AG09309 (cell line): ENCODE data around the gene SLC6A2.

ENCODE experiments used
- DNase-seq: peaks from one replicate; pipeline ENCODE4 v3.0.0-alpha.2; 2010; ENCODE audit warnings: low read depth
- H3K4me3 ChIP-seq: 2 replicates; pipeline ENCODE4 v1.5.1; 2011; ENCODE audit warnings: mild to moderate bottlenecking, low read depth, low read length, moderate library complexity; ENCODE audit not compliant: control insufficient read depth
- CTCF ChIP-seq: IDR thresholded peaks from 2 replicates; pipeline ENCODE4 v1.5.1; 2011; ENCODE audit warnings: mild to moderate bottlenecking, low read depth, low read length, inconsistent platforms; ENCODE audit not compliant: insufficient read depth, control insufficient read depth; ENCODE audit errors: missing control alignments

The SLC6A2 gene

GRCh38 chr16:55663225-55663624, 7.4 kb downstream of the SLC6A2 start:
- H3K4me3 ChIP-seq, result no peak overlapping the region
- no peak for TF ChIP-seq CTCF
- no peak for DNase-seq

- H3K4me3 ChIP-seq, result no peak overlapping the region
- no peak for TF ChIP-seq CTCF
- no peak for DNase-seq
Observed at GRCh38 chr16:55663765-55664677, 8.2 kb downstream of the SLC6A2 start.

- no peak for TF ChIP-seq CTCF
- DNase-seq, result no peak
- no peak overlapping the region for H3K4me3 ChIP-seq
Observed at GRCh38 chr16:55664786-55665407, 9.1 kb downstream of the SLC6A2 start.

GRCh38 chr16:55665511-55665910, 9.7 kb downstream of the SLC6A2 start:
- TF ChIP-seq CTCF, result no peak
- no peak for DNase-seq
- no peak overlapping the region for H3K4me3 ChIP-seq

GRCh38 chr16:55666012-55666411, 10.2 kb downstream of the SLC6A2 start:
- no peak overlapping the region for H3K4me3 ChIP-seq
- no peak for DNase-seq
- TF ChIP-seq CTCF, result no peak

GRCh38 chr16:55667753-55668152, 12.0 kb downstream of the SLC6A2 start:
- TF ChIP-seq CTCF, result no peak
- H3K4me3 ChIP-seq, result no peak overlapping the region
- no peak for DNase-seq
